ENCODE data around the gene POLR3C. TPM values are rescaled to one million over a fixed set of nuclear protein-coding genes. Genes with fewer than 3 reads are reported as not detected.
A peak's percentile ranks its signal among the peaks of the same experiment; 100 is the strongest.

Gene POLR3C
- polyA plus RNA-seq, 1 experiment, result 56.7 TPM

DNA sequence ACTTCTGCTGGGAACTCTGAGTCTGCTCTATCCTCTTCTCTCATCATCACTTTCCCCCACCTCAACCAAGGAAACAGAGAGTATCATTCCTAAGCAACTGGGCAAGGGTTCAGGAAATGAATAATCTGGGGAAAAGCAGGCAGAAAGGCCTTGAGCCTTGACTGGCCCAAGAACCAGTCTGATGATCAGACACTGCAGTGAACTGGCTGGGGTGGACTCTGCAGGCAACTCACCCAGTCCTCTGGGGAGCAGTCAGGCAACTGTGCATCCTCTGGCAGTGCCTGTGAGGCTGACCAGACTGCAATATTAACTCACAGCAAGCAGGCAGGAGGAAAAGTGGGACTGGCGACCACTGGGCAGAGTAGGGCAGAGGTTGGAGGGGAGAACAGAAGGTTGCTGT lies 60.7 kb downstream of the POLR3C start:
- ChIA-PET CTCF (interaction anchor here (1.2 to 3.8 kb wide), 4 partner anchors 25 to 123 kb away, joined by 3 to 19 read pairs (median 5); partner anchors contain the start of genes ITGA10 and NUDT17), POLR2A (no interaction called here)
- TF ChIP-seq, protein P1, sequence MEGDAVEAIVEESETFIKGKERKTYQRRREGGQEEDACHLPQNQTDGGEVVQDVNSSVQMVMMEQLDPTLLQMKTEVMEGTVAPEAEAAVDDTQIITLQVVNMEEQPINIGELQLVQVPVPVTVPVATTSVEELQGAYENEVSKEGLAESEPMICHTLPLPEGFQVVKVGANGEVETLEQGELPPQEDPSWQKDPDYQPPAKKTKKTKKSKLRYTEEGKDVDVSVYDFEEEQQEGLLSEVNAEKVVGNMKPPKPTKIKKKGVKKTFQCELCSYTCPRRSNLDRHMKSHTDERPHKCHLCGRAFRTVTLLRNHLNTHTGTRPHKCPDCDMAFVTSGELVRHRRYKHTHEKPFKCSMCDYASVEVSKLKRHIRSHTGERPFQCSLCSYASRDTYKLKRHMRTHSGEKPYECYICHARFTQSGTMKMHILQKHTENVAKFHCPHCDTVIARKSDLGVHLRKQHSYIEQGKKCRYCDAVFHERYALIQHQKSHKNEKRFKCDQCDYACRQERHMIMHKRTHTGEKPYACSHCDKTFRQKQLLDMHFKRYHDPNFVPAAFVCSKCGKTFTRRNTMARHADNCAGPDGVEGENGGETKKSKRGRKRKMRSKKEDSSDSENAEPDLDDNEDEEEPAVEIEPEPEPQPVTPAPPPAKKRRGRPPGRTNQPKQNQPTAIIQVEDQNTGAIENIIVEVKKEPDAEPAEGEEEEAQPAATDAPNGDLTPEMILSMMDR (IDR thresholded peaks at IDR 0.05; ENCODE audit: insufficient read depth, low read depth, low read length), result no peak
- Histone ChIP-seq H3K27me3 (ENCODE audit: control insufficient read depth, insufficient read depth, low read length) (peaks cover 3% of the 10 kb centered on the region; the same call in 1 of the 2 replicates), H3K4me3 (ENCODE audit: low read depth, low read length) (no peak overlapping the region), H3K36me3 (ENCODE audit: control insufficient read depth, insufficient read depth, low read length) (no peaks in the 10 kb centered on the region)
- DNase-seq (ENCODE audit: low read depth), result no peak

DNA sequence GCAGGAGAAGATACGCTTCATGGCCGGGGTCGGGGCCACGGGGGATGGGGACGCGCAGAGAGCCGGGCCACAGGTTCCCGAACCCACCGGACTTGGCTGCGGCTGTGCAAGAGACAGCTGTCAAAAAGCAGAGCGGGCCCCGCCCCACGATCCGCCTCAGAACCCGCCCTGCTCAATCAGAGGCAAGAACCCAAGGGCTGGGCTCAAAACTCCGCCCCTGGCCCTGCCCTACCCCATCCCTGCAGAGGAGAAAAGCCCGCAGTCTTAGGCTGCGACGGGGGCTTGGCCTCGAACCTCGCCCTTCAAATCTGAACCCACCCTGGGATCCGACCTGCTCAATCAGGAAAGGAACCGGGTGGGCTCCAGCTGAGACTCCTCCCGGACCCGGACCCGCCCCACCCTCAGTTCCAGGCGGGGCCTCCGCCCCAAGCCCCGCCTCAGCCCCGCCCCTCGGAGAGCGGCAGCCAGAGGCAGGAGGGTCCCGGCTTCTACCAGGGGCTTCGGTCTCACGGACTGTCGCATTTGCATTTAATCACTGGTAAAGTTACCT lies 61.8 kb downstream of the POLR3C start, which contains the start of gene ANKRD35:
TSS of gene ANKRD35 (minus strand) at position 129 of the 550 bp plus-strand sequence. CDS start at position 21, 108 bp downstream.
- no peak for DNase-seq (ENCODE audit: low read depth)

DNA sequence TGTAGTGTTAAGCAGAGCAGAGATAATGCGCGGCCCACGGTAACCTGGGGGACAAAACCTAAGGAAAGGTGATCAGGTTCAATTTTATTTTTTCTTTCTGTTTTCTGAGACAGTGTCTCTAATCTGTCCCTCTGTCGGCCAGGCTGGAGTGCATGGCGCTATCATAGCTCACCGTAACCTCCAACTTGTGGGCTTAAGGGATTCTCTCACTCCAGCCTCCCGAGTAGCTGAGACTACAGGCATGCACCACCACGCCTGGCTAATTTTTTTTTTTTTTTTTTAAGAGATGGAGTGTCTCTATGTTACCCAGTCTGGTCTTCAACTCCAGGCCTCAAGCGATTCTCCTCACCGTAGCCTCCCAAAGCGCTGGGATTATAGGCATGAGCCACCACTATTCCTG lies 62.4 kb downstream of the POLR3C start:
- Histone ChIP-seq H3K36me3 (ENCODE audit: control insufficient read depth, insufficient read depth, low read length) (no peaks in the 10 kb centered on the region), H3K4me3 (ENCODE audit: low read depth, low read length) (peak overlapping the region; percentile 64), H3K27me3 (ENCODE audit: control insufficient read depth, insufficient read depth, low read length) (peaks cover 3% of the 10 kb centered on the region; the same call in 1 of the 2 replicates)
- POLR2A ChIA-PET, result no interaction called here
- CTCF ChIA-PET, result interaction anchor here (1.2 to 3.8 kb wide), 3 partner anchors 23 to 79 kb away, joined by 3 to 19 read pairs (median 4); partner anchors contain the start of genes ITGA10 and RBM8A
- no peak for DNase-seq (ENCODE audit: low read depth)
- TF ChIP-seq, protein P1 (IDR thresholded peaks at IDR 0.05; ENCODE audit: insufficient read depth, low read depth, low read length), result no peak

More for the DNA sequence above, 61.8 kb downstream of the POLR3C start, which contains the start of gene ANKRD35:
- H3K36me3 ChIP-seq (ENCODE audit: control insufficient read depth, insufficient read depth, low read length), result no peaks in the 10 kb centered on the region
- CTCF ChIA-PET, result interaction anchor here (1.2 to 3.8 kb wide), 6 partner anchors 24 to 122 kb away, joined by 3 to 19 read pairs (median 4); partner anchors contain the start of genes ITGA10, NUDT17 and RBM8A
- H3K27me3 ChIP-seq (ENCODE audit: control insufficient read depth, insufficient read depth, low read length), result peaks cover 3% of the 10 kb centered on the region; the same call in 1 of the 2 replicates
- peak within 1 kb of the TSS; percentile 64 for H3K4me3 ChIP-seq (ENCODE audit: low read depth, low read length)
- TF ChIP-seq, protein P1 (IDR thresholded peaks at IDR 0.05; ENCODE audit: insufficient read depth, low read depth, low read length), result no peak
- POLR2A ChIA-PET, result no interaction called here

DNA sequence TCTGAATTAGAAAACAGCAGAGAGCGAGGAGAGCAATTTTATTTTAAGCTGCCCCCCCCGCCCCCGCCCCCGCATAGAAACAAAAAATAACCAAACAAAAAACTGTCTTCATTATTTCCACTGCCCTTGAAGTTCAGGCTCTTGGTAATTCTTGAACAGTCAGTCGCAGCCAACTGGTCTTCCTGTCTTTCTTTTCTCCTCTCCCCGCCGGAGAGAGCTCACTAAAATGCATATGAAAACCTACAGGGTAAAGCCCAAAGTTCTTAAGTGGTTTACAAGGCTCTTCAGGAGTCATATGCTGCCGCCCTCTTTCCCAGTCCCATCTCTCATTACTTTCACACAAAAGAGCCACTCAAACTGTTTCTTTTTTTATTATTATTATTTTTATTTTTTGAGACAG lies 62.8 kb downstream of the POLR3C start:
- TF ChIP-seq, protein P1 (IDR thresholded peaks at IDR 0.05; ENCODE audit: insufficient read depth, low read depth, low read length), result no peak
- H3K36me3 ChIP-seq (ENCODE audit: control insufficient read depth, insufficient read depth, low read length), result no peaks in the 10 kb centered on the region
- POLR2A ChIA-PET, result no interaction called here
- H3K4me3 ChIP-seq (ENCODE audit: low read depth, low read length), result no peak overlapping the region
- DNase-seq (ENCODE audit: low read depth), result no peak
- H3K27me3 ChIP-seq (ENCODE audit: control insufficient read depth, insufficient read depth, low read length), result peaks cover 3% of the 10 kb centered on the region; the same call in 1 of the 2 replicates
- CTCF ChIA-PET, result interaction anchor here (3.8 kb wide), 1 partner anchor 23 kb away, joined by 19 read pairs; the partner anchor contains the start of gene ITGA10

DNA sequence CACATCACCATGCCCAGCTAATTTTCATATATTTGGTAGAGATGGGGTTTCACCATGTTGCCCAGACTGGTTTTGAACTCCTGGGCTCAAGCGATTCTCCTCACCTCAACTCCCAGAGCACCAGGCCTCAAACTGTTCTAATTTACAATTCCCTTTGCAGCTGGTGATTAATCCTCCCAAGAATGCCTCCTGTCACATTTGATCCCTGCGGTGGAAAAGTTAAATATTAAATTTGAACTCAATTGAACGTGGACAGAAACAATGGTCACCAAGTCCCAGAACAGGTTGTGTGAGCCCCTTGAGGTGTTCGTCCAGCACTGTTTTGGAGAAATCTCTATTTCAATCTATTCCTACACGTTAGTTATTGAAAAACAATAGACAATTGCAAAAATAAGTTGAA lies 63.6 kb downstream of the POLR3C start:
- Histone ChIP-seq H3K27me3 (ENCODE audit: control insufficient read depth, insufficient read depth, low read length) (peaks cover 3% of the 10 kb centered on the region; the same call in 1 of the 2 replicates), H3K4me3 (ENCODE audit: low read depth, low read length) (no peak overlapping the region), H3K36me3 (ENCODE audit: control insufficient read depth, insufficient read depth, low read length) (no peaks in the 10 kb centered on the region)
- no peak for DNase-seq (ENCODE audit: low read depth)
- TF ChIP-seq, protein P1 (IDR thresholded peaks at IDR 0.05; ENCODE audit: insufficient read depth, low read depth, low read length), result no peak
- POLR2A ChIA-PET, result no interaction called here
- CTCF ChIA-PET, result interaction anchor here (1.0 to 3.8 kb wide), 2 partner anchors 22 to 43 kb away, joined by 3 to 19 read pairs; partner anchors contain the start of genes ITGA10 and NUDT17

Measured in BJ (cell line).